OCI-LY7 (cell line): ENCODE results near the gene CMTM4.

Source experiments
- EZH2phosphoT487 ChIP-seq: fragments of 200-600 bp; sonication (generic); IDR thresholded peaks from 2 replicates; pipeline ENCODE4 v1.6.1; 2018; ENCODE audit warnings: low read depth, borderline replicate concordance, mild to moderate bottlenecking, mixed run types, antibody characterized with exemption, low read length, moderate library complexity, mixed read lengths
- TF ChIP-seq, protein P1 (sequence below): fragments of 200-600 bp; sonication (generic); conservative IDR thresholded peaks from 2 replicates; pipeline ENCODE4 v1.5.1; 2014; ENCODE audit warnings: mild to moderate bottlenecking, antibody characterized with exemption, low read length, moderate library complexity, mixed read lengths

DNA sequence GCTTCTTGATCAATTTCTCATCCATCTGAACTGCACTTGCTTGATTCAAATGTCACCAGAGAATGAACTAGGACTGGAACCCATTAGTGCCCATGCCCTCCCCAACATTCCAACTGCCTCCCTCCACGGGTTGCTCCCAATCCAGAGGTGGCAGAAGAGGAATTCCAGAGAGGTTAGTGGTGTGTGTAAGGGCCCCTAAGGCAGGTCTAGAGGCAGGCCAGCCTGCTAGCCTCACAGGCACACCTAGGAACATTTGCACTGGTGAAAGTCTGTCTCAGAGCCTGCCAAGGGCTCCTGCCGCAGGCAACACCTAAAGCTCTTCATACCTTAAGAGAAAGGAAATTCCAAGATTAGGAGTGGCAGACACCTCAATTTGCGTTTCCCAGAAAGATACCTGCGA, 21.2 kb upstream of the CMTM4 start:
- TF ChIP-seq, protein P1, sequence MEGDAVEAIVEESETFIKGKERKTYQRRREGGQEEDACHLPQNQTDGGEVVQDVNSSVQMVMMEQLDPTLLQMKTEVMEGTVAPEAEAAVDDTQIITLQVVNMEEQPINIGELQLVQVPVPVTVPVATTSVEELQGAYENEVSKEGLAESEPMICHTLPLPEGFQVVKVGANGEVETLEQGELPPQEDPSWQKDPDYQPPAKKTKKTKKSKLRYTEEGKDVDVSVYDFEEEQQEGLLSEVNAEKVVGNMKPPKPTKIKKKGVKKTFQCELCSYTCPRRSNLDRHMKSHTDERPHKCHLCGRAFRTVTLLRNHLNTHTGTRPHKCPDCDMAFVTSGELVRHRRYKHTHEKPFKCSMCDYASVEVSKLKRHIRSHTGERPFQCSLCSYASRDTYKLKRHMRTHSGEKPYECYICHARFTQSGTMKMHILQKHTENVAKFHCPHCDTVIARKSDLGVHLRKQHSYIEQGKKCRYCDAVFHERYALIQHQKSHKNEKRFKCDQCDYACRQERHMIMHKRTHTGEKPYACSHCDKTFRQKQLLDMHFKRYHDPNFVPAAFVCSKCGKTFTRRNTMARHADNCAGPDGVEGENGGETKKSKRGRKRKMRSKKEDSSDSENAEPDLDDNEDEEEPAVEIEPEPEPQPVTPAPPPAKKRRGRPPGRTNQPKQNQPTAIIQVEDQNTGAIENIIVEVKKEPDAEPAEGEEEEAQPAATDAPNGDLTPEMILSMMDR: no peak
- TF ChIP-seq EZH2phosphoT487: no peak
